Measurements from ENCODE around the gene TRO. TPM values are rescaled to one million over a fixed set of nuclear protein-coding genes. Genes with fewer than 3 reads are reported as not detected.

The TRO gene
- polyA plus RNA-seq, 6 donors from 2014 or later = 0.40 to 1.6 (median 1.4) TPM; not detected in 1

DNA sequence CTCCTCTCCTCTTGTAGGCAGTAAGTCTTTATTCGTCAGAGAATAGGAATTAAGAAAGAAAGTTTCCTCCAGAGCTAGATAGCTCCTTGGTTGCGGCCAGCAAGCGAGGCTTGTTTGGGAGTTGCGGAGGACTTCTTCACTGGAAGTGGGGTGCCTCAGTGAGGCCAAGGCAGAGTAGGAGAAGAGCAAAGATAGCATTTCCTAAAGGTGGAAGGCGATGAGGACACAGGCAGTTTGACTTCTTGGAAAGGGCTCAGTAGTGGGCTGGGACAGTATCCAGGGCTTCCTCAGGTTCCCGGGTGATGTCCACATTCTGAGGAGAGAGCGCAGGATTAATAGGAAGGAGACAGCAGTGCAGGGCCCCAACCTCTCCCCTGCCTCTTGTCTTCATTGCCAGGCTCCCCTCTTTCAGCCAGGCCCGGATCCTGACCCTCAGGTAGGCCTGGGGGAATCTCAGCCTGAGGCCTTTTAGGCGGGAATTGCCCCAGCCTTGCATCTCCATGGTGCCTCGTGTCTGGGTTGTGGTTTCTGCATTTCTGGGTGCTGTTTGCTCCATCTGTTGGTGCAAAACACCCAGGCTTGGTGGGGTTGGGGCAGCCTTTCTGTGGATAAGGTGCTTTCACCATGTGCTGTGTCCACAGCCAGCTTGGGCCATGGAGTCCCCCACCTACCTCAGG is 12.7 kb downstream of the TRO start:
- no peak overlapping the region for H3K4me3 Mint-ChIP-seq
- DNase-seq (no peak), ATAC-seq (ENCODE audit: low read depth in 2 of 2) (no peak)
- H3K4me1 Mint-ChIP-seq = no peaks in the 10 kb centered on the region
- no peaks in the 10 kb centered on the region for H3K27me3 Mint-ChIP-seq
- no peaks in the 10 kb centered on the region for H3K36me3 Mint-ChIP-seq
- peaks cover 0 to 2% (median 0%) of the 10 kb centered on the region in 7 donors for H3K9me3 Mint-ChIP-seq
- no peak overlapping the region for H3K27ac Mint-ChIP-seq

DNA sequence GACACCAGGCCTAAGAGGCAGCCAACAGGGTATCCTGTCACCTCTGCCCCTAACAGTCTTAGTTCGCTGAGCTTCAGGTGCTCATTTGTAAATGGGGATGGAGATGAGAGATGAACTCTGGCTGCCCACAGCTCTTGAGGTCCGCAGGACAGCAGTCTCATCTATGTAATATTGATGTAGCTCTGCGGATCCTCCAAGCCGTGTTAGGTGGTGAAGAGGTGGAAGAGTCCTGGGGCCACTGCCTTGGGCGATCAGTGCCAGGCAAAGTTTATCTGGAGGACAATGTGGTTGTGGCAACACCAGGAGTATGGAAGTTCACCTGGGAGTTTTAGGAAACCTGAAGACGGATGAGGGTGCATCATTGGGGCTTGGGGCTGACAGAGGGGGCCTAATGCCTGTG is 13.4 kb downstream of the TRO start:
- no peaks in the 10 kb centered on the region for H3K36me3 Mint-ChIP-seq
- ATAC-seq (ENCODE audit: low read depth in 2 of 2) = no peak

GRCh38 chrX:54934890-54935289 is 14.3 kb downstream of the TRO start:
- no peaks in the 10 kb centered on the region for H3K27me3 Mint-ChIP-seq
- DNase-seq (no peak), ATAC-seq (ENCODE audit: low read depth in 2 of 2) (no peak)
- no peak overlapping the region for H3K27ac Mint-ChIP-seq
- no peaks in the 10 kb centered on the region for H3K36me3 Mint-ChIP-seq
- H3K4me1 Mint-ChIP-seq = no peaks in the 10 kb centered on the region
- peaks cover 0 to 3% (median 0%) of the 10 kb centered on the region in 7 donors for H3K9me3 Mint-ChIP-seq
- no peak overlapping the region for H3K4me3 Mint-ChIP-seq

More for the DNA sequence above, 13.4 kb downstream of the TRO start:
- Mint-ChIP-seq H3K27me3 (no peaks in the 10 kb centered on the region), H3K27ac (peak overlapping the region in 1 of 6 donors; percentile 74), H3K4me1 (no peaks in the 10 kb centered on the region), H3K9me3 (peaks cover 0 to 2% (median 0%) of the 10 kb centered on the region in 7 donors), H3K4me3 (peak overlapping the region in 1 of 8 donors; percentile 26)
- DNase-seq = no peak

DNA sequence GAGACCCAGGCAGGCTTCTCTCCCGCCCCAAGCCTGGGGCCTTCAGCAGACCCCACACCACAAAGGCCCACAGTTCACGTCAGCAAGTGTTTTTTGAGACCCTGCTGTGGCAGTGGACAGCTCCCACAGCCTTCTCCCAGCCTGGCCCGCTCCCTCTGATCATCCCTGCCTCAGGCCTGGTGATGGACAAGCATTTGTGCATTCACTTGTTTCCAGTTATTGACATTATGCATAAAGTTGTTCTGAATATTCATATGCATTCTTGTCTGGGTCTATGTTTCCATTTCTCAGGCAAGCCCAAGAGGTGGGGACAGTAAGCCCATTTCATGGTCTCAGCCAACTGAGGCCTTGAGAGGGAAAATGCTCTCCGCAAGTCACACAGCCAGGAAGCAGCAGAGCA is 14.7 kb downstream of the TRO start:
- Mint-ChIP-seq H3K36me3 (no peaks in the 10 kb centered on the region), H3K27me3 (no peaks in the 10 kb centered on the region), H3K4me3 (no peak overlapping the region), H3K9me3 (peaks cover 0 to 3% (median 0%) of the 10 kb centered on the region in 7 donors), H3K4me1 (no peaks in the 10 kb centered on the region), H3K27ac (no peak overlapping the region)
- DNase-seq (no peak), ATAC-seq (ENCODE audit: low read depth in 2 of 2) (no peak)

DNA sequence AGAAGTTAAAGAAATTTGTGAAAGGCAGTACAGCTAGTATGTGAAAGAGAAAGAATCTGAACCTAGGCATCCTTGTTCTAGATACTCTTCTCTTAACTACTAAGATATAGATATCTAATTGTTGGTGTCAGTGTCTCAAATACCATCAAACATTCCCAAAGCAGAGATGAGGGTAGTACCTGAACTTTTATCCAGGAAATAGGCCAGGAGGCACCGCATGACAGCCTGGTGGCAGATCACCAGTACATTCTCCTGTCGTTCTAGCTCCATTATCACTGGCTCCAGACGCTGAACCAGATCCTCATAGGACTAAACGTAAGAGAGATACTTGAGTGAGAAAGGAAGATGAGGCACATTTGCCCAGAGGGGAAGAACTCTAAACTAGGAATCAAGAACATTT is 16.8 kb downstream of the TRO start:
- ATAC-seq (ENCODE audit: low read depth in 2 of 2) = no peak

DNA sequence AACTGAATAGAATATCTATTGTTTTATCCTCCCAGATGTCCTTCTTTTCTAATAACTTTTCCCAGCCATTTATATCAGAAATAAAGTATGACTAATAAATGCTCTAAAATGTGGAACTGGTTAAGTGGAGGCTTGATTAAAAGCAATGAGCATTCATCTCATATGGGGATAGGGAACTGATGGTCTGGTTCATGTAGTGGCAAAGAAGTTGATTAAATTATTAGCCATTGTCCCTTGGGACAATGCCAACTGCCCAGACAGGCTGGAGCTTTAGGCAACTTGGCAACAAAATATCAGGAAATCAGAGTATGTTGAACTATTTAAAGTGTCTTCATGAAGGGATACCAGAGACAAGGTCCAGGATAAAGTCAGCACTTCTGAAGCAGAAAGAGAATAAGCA is 24.2 kb downstream of the TRO start:
- H3K4me3 Mint-ChIP-seq = no peak overlapping the region
- H3K27ac Mint-ChIP-seq = no peak overlapping the region
- H3K9me3 Mint-ChIP-seq = peaks cover 0 to 6% (median 0%) of the 10 kb centered on the region in 7 donors
- ATAC-seq (ENCODE audit: low read depth in 2 of 2) (no peak), DNase-seq (no peak)
- H3K36me3 Mint-ChIP-seq = no peaks in the 10 kb centered on the region
- no peaks in the 10 kb centered on the region for H3K4me1 Mint-ChIP-seq
- H3K27me3 Mint-ChIP-seq = no peaks in the 10 kb centered on the region

More for the DNA sequence above, 16.8 kb downstream of the TRO start:
- DNase-seq = no peak
- no peak overlapping the region for H3K4me3 Mint-ChIP-seq
- H3K36me3 Mint-ChIP-seq = no peaks in the 10 kb centered on the region
- peak overlapping the region in 1 of 6 donors; percentile 21 for H3K27ac Mint-ChIP-seq
- H3K9me3 Mint-ChIP-seq = peaks cover 0 to 5% (median 2%) of the 10 kb centered on the region in 7 donors
- H3K27me3 Mint-ChIP-seq = no peaks in the 10 kb centered on the region
- H3K4me1 Mint-ChIP-seq = no peaks in the 10 kb centered on the region

DNA sequence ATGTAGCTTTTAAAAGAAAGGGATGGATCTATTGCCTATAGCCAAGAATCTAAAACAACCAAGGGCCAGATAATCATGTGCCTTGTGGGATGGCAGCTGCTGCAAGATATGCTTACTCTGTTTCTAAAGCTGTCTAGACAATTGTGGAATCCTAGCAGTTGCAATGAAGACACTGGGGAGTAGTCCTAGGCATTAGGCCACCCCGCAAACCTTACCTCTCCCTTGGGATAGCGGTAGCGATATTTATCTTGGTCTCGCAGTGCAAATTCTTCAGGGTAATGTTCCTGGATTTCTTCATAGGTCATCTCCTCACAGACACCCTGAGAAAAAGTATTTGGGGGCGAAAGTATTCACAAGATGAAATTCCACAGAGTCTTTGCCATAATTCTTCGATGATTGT is 24.6 kb downstream of the TRO start:
- Mint-ChIP-seq H3K27ac (no peak overlapping the region), H3K27me3 (no peaks in the 10 kb centered on the region), H3K4me1 (no peaks in the 10 kb centered on the region), H3K9me3 (peaks cover 0 to 6% (median 0%) of the 10 kb centered on the region in 7 donors), H3K4me3 (no peak overlapping the region), H3K36me3 (no peaks in the 10 kb centered on the region)
- DNase-seq (no peak), ATAC-seq (ENCODE audit: low read depth in 2 of 2) (no peak)

DNA sequence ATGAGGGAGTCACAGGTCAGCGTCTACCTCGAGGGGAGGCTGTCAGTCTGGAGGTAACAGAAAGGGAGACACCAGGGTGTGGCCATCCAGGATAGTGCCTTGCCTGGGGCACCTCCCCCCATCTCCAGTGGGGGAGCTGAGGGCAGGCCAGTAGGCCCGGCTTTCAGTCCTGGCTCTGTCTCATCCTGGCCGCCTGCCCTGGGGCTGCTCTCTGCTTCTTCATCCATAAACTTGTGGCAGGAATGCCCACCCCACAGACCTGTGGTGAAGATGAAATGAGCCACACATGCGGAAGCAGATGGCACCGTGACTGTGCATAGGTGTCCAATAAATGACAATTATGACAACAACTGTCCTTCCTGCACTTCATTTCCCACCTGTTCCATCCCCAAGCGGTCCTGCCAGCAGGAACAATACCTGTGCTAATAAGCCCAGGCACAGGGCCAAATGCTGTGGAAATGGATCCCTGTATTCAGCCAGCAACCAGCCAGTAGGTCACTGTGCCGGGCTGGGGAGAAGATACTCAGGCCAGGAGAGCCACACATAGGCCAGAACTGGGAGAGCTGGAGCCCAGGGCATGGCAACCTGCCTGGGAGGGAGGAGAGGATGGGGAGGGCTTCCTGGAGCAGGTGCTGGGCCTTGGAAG is 30.2 kb downstream of the TRO start:
- H3K36me3 Mint-ChIP-seq = no peaks in the 10 kb centered on the region
- ATAC-seq (ENCODE audit: low read depth in 2 of 2) = no peak
- no peak overlapping the region for H3K27ac Mint-ChIP-seq
- no peak for DNase-seq
- H3K4me3 Mint-ChIP-seq = no peak overlapping the region
- no peaks in the 10 kb centered on the region for H3K27me3 Mint-ChIP-seq
- peaks cover 0 to 3% (median 0%) of the 10 kb centered on the region in 7 donors for H3K9me3 Mint-ChIP-seq
- no peaks in the 10 kb centered on the region for H3K4me1 Mint-ChIP-seq

DNA sequence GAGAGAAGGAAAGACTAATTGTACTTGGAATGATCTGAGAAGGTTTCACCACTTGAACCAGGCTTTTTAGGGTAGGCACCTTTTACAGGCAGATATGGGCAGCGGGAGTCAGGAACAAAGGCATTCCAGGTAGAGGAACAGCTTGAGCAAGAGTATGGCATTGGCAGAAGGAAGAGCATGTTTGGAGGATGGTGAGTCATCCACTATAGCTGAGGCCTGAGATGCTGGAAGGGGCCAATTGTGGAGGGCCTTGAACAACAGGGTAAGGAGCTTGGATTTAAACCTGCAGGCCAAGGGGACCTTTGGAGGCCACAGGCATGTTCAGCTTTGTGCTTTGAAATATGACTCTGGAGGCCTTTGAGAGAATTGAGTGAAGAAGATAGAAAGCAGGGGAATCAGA is 41.1 kb downstream of the TRO start:
- H3K4me1 Mint-ChIP-seq = no peaks in the 10 kb centered on the region
- DNase-seq = no peak
- peaks cover 6 to 22% (median 6%) of the 10 kb centered on the region in 3 donors for H3K27me3 Mint-ChIP-seq
- no peak overlapping the region for H3K4me3 Mint-ChIP-seq
- peaks cover 0 to 2% (median 0%) of the 10 kb centered on the region in 7 donors for H3K9me3 Mint-ChIP-seq
- H3K36me3 Mint-ChIP-seq = no peaks in the 10 kb centered on the region
- no peak for ATAC-seq (ENCODE audit: low read depth in 2 of 2)
- no peak overlapping the region for H3K27ac Mint-ChIP-seq

DNA sequence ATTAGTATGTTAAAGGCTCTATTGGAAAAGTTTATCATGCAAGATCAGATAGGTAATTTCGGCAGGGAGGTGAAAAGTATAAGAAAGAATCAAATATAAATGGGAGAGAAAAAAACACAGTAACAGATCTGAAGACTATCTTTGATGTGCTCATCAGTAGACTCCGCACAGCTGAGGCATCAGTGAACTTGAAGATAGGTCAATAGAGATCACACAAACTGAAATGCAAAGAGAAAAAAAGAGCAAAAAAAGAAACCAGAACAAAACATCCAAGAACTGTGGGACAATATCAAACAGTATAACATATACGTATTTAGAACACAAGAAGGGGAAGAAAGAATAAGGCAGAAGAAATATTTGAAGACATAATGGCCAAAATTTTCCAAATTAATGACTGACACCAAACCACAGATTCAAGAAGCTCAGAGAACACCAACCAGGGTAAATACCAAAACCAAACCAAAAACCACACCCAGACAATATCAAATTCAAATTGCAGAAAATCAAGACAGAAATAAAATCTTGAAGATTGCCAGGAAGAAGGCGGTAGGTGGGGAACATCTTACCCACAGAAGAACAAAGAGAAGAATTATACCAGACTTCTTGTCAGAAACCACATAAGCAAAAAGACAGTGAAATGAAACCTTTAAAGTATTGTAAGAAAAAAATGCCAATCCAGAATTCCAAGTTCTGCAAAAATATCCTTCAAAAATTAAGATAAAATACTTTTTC is 44.3 kb downstream of the TRO start:
- ATAC-seq (ENCODE audit: low read depth in 2 of 2) = no peak
- H3K27ac Mint-ChIP-seq = no peak overlapping the region
- DNase-seq = no peak
- H3K4me3 Mint-ChIP-seq = no peak overlapping the region
- peaks cover 6 to 15% (median 6%) of the 10 kb centered on the region in 3 donors for H3K27me3 Mint-ChIP-seq
- peaks cover 0 to 10% (median 6%) of the 10 kb centered on the region in 7 donors for H3K9me3 Mint-ChIP-seq
- H3K4me1 Mint-ChIP-seq = no peaks in the 10 kb centered on the region
- no peaks in the 10 kb centered on the region for H3K36me3 Mint-ChIP-seq

DNA sequence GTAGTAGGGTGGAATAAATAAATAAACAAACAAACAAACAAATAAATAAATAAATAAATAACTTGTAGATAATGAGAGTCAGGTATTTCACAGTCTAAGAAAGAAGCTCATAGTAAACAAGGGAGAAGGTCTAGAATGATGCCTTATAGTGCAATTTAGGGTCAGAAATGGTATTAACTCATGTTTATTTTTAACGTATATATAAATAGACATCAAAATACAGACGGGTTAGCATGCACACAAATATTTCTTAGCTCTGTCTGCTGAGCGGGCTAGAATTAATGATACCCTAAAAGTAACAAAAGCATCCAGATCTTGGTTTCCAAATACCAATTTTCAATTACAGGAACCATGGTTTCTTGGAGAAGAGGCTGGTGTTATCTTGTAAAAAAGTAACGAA is 56.8 kb downstream of the TRO start:
- Mint-ChIP-seq H3K27me3 (peaks cover 6 to 11% (median 7%) of the 10 kb centered on the region in 3 donors), H3K9me3 (peaks cover 0 to 4% (median 0%) of the 10 kb centered on the region in 7 donors), H3K27ac (no peak overlapping the region), H3K36me3 (no peaks in the 10 kb centered on the region), H3K4me1 (no peaks in the 10 kb centered on the region), H3K4me3 (no peak overlapping the region)
- DNase-seq = no peak
- ATAC-seq (ENCODE audit: low read depth in 2 of 2) = no peak

GRCh38 chrX:54978448-54978847 is 57.8 kb downstream of the TRO start:
- Mint-ChIP-seq H3K36me3 (no peaks in the 10 kb centered on the region), H3K4me3 (no peak overlapping the region), H3K4me1 (no peaks in the 10 kb centered on the region), H3K27me3 (peaks cover 6 to 11% (median 7%) of the 10 kb centered on the region in 3 donors), H3K9me3 (peaks cover 0 to 9% (median 3%) of the 10 kb centered on the region in 7 donors), H3K27ac (no peak overlapping the region)
- ATAC-seq (ENCODE audit: low read depth in 2 of 2) (no peak), DNase-seq (no peak)

DNA sequence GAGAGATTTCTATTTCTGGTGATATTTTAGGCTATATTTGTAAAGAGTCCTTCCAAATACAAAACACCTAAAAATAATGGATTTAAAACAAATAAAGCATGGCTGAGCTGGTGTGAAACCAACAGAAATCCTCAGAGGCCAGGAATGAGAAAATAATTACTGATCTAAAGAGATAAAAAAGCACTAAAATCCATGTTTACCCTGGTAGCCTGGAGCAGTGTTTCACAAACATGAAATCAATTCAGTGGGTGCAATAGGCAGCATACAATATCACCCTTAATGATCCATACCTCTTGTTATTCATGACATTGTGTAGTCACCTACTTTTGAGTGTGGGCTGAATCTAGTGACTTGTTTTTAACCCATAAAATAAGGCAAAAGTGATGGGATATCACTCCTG is 58.8 kb downstream of the TRO start:
- Mint-ChIP-seq H3K9me3 (peaks cover 0 to 19% (median 4%) of the 10 kb centered on the region in 7 donors), H3K36me3 (peaks cover 0 to 6% of the 10 kb centered on the region in 2 donors), H3K27me3 (peaks cover under 1 to 7% (median 6%) of the 10 kb centered on the region in 3 donors), H3K4me3 (no peak overlapping the region), H3K27ac (no peak overlapping the region), H3K4me1 (no peaks in the 10 kb centered on the region)
- no peak for DNase-seq
- ATAC-seq (ENCODE audit: low read depth in 2 of 2) = no peak

Data from naive B cell (primary cell).